T-cell (primary cell): ENCODE data around the gene OSBP2. TPM values are rescaled to one million over a fixed set of nuclear protein-coding genes. Genes with fewer than 3 reads are reported as not detected.

Experiments used
- ATAC-seq, 4 experiments: fragments of 200-7000 bp in 3 of 4; fragments of 150-1000 bp in 1 of 4; cut with Tn5 transposase; replicated peaks in 1 of 4; 1 replicate in 3 of 4; 2 replicates in 1 of 4; pipeline ENCODE4 v1.10.0; 2021; ENCODE audit warnings: moderate library complexity in 3 of 4, mild to moderate bottlenecking in 2 of 4, moderate number of reproducible peaks in 1 of 4
- CTCF ChIA-PET, 2 donors: fragments of 300-600 bp; sonication (Branson Sonifier 250); formaldehyde crosslinking; loops; one replicate each; lab custom pipeline; 2022; ENCODE audit warnings: antibody characterized with exemption in 2 of 2; lab: Charles Lee
- POLR2A ChIA-PET, 2 donors: fragments of 300-600 bp; sonication (Branson Sonifier 250); formaldehyde crosslinking; loops; one replicate each; lab custom pipeline; 2022; ENCODE audit warnings: antibody characterized with exemption in 2 of 2; lab: Charles Lee
- DNase-seq, 35 experiments: peaks; one replicate each; pipeline versions ENCODE4 v3.0.0 to v3.0.0-alpha.2; 2013 to 2023
- H3K27ac ChIP-seq: one replicate; pipeline ENCODE4 v1.5.1; 2013; ENCODE audit warnings: low read length
- H3K27me3 ChIP-seq, 2 experiments: replicated peaks in 1 of 2; 1 replicate in 1 of 2; 2 replicates in 1 of 2; pipeline versions ENCODE4 v1.6.1 to v1.7.0; 2013; ENCODE audit warnings: low read length in 1 of 2, mixed read lengths in 1 of 2; ENCODE audit not compliant: control insufficient read depth in 2 of 2, insufficient read depth in 2 of 2; ENCODE audit errors: extremely low read depth in 1 of 2
- H3K36me3 ChIP-seq, 2 donors: 1 replicate in 1 of 2; 2 replicates in 1 of 2; pipeline versions ENCODE4 v1.6.1 to v1.7.0; 2013; ENCODE audit warnings: low read length in 1 of 2; ENCODE audit not compliant: control insufficient read depth in 2 of 2, insufficient read depth in 1 of 2; ENCODE audit errors: extremely low read depth in 1 of 2
- H3K4me1 ChIP-seq, 2 experiments: 1 replicate in 1 of 2; 2 replicates in 1 of 2; pipeline versions ENCODE4 v1.6.1 to v1.7.0; 2013; ENCODE audit warnings: low read length in 2 of 2, mixed read lengths in 1 of 2; ENCODE audit not compliant: insufficient read depth in 2 of 2, control insufficient read depth in 1 of 2; ENCODE audit errors: extremely low read depth in 1 of 2
- H3K4me3 ChIP-seq, 2 donors: 1 replicate in 1 of 2; 2 replicates in 1 of 2; pipeline versions ENCODE4 v1.5.1 to v1.7.0; 2013; ENCODE audit warnings: mild to moderate bottlenecking in 2 of 2, low read length in 1 of 2, moderate library complexity in 1 of 2; ENCODE audit not compliant: control insufficient read depth in 1 of 2; ENCODE audit errors: extremely low read depth in 1 of 2
- H3K9me3 ChIP-seq: 2 replicates; pipeline ENCODE4 v1.7.0; 2013
- H3K27ac Mint-ChIP-seq, 2 donors: one replicate each; pipeline ENCODE4 v1.8.0; 2020 to 2021; ENCODE audit warnings: mild to moderate bottlenecking in 2 of 2, mixed read lengths in 2 of 2
- H3K27me3 Mint-ChIP-seq, 2 donors: one replicate each; pipeline ENCODE4 v1.8.0; 2021 to 2022; ENCODE audit warnings: mixed read lengths in 2 of 2
- H3K36me3 Mint-ChIP-seq: one replicate; pipeline ENCODE4 v1.8.0; 2021; ENCODE audit warnings: mixed read lengths
- H3K4me1 Mint-ChIP-seq, 3 donors: one replicate each; pipeline ENCODE4 v1.8.0; 2020 to 2022; ENCODE audit warnings: mixed read lengths in 3 of 3, mild to moderate bottlenecking in 1 of 3
- H3K4me3 Mint-ChIP-seq, 3 donors: one replicate each; pipeline ENCODE4 v1.8.0; 2020 to 2022; ENCODE audit warnings: mild to moderate bottlenecking in 3 of 3, mixed read lengths in 3 of 3, moderate library complexity in 3 of 3
- H3K9me3 Mint-ChIP-seq, 3 donors: one replicate each; pipeline ENCODE4 v1.8.0; 2020 to 2022; ENCODE audit warnings: mixed read lengths in 3 of 3
- WGBS: methylation state at CpG from one replicate; pipeline ENCODE4 v1.1.5; 2013; ENCODE audit warnings: missing lambda C conversion rate; ENCODE audit not compliant: insufficient coverage; 5-methylcytosine and 5-hydroxymethylcytosine counted together
- total RNA-seq, 35 experiments: library from RNA in 6 of 35; stranded (reverse) in 6 of 35; fragments of 120-200 nt in 1 of 35; gene quantifications; one replicate each; pipeline versions ENCODE4 v1.2.1 to v1.2.4 and lab custom pipeline; 2013 to 2026

OSBP2 gene
- total RNA-seq, 5 donors from 2014 or later (not counting 1 experiment from before 2014, with no cell fraction given) = 1.6 to 2.8 (median 2.1) TPM

- Histone ChIP-seq H3K4me1 (peaks cover 0 to 32% of the 10 kb centered on the region in 2 experiments), H3K36me3 (peaks cover 37 to 97% of the 10 kb centered on the region in 2 donors), H3K4me3 (no peak overlapping the region), H3K27me3 (no peaks in the 10 kb centered on the region), H3K27ac (no peak overlapping the region), H3K9me3 (no peaks in the 10 kb centered on the region)
- H3K27ac Mint-ChIP-seq = peak overlapping the region; percentile 58 to 85
- ChIA-PET POLR2A (no interaction called here), CTCF (no interaction called here)
- ATAC-seq (no peak), DNase-seq (no peak)
- H3K9me3 Mint-ChIP-seq = no peaks in the 10 kb centered on the region
- H3K27me3 Mint-ChIP-seq = no peaks in the 10 kb centered on the region
- H3K36me3 Mint-ChIP-seq = peaks cover 81% of the 10 kb centered on the region
- peaks cover 41 to 50% (median 50%) of the 10 kb centered on the region in 3 donors for H3K4me1 Mint-ChIP-seq
- WGBS = 100% methylated on average over 1 of the region's 4 CpGs
- no peak overlapping the region for H3K4me3 Mint-ChIP-seq
Observed at GRCh38 chr22:30931541-30932300, 237.0 kb downstream of the OSBP2 start.

DNA sequence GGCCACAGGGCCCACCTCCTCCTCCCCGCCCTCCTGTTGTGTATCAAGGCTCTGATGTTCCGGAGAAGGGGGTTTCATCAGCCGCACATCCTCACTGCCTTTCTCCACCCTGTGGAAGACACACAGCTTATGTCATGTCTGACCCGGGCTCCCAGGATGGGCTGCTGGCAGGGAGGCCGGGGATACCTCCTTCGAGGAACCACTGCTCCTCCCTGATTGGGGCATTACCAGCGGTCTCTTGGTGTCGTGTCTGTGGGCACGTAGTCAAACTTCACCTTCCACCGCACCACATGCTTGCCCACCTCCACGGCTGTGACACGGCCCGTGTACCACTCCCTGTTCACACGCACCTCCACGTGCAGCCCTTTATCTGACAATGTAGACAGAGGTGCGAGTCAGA, 238.0 kb downstream of the OSBP2 start:
- no peaks in the 10 kb centered on the region for H3K9me3 Mint-ChIP-seq
- no peak overlapping the region for H3K4me3 Mint-ChIP-seq
- Histone ChIP-seq H3K4me1 (peaks cover 0 to 42% of the 10 kb centered on the region in 2 experiments), H3K9me3 (no peaks in the 10 kb centered on the region), H3K4me3 (no peak overlapping the region), H3K27me3 (no peaks in the 10 kb centered on the region), H3K36me3 (peaks cover 37 to 97% of the 10 kb centered on the region in 2 donors), H3K27ac (no peak overlapping the region)
- peaks cover 81% of the 10 kb centered on the region for H3K36me3 Mint-ChIP-seq
- no peak for DNase-seq
- H3K27ac Mint-ChIP-seq = peak overlapping the region; percentile 25 to 72
- CTCF ChIA-PET = interaction anchor here in 1 of 2 donors (1.5 kb wide), 1 partner anchor 12 kb away, joined by 4 read pairs; no protein-coding TSS in a partner anchor
- POLR2A ChIA-PET = interaction anchor here in 1 of 2 donors (0.6 kb wide), 1 partner anchor 11 kb away, joined by 4 read pairs; no protein-coding TSS in a partner anchor
- over 99% methylated on average over 16 of the region's 16 CpGs for WGBS
- H3K4me1 Mint-ChIP-seq = peaks cover 49 to 58% (median 49%) of the 10 kb centered on the region in 3 donors
- H3K27me3 Mint-ChIP-seq = no peaks in the 10 kb centered on the region
- no peak for ATAC-seq

GRCh38 chr22:30933457-30933856, 238.8 kb downstream of the OSBP2 start:
- DNase-seq (no peak), ATAC-seq (no peak)
- H3K4me3 ChIP-seq = no peak overlapping the region
- Mint-ChIP-seq H3K4me1 (peaks cover 55 to 65% (median 55%) of the 10 kb centered on the region in 3 donors), H3K9me3 (no peaks in the 10 kb centered on the region), H3K36me3 (peaks cover 82% of the 10 kb centered on the region), H3K4me3 (no peak overlapping the region), H3K27me3 (no peaks in the 10 kb centered on the region), H3K27ac (peak overlapping the region; percentile 45 to 71)
- H3K36me3 ChIP-seq = peaks cover 37 to 96% of the 10 kb centered on the region in 2 donors
- POLR2A ChIA-PET = no interaction called here
- no peaks in the 10 kb centered on the region for H3K9me3 ChIP-seq
- WGBS = 94% methylated on average over 6 of the region's 7 CpGs
- no peaks in the 10 kb centered on the region for H3K27me3 ChIP-seq
- CTCF ChIA-PET = interaction anchor here in 1 of 2 donors (1.5 kb wide), 1 partner anchor 13 kb away, joined by 4 read pairs; no protein-coding TSS in a partner anchor
- H3K27ac ChIP-seq = no peak overlapping the region
- peaks cover 2 to 49% of the 10 kb centered on the region in 2 experiments for H3K4me1 ChIP-seq

- ChIA-PET CTCF (no interaction called here), POLR2A (interaction anchor here in 1 of 2 donors (0.6 kb wide), 1 partner anchor 148 kb away, joined by 3 read pairs; no protein-coding TSS in a partner anchor)
- Mint-ChIP-seq H3K4me1 (peaks cover 60 to 70% (median 61%) of the 10 kb centered on the region in 3 donors), H3K9me3 (no peaks in the 10 kb centered on the region), H3K27me3 (no peaks in the 10 kb centered on the region), H3K27ac (peak overlapping the region in 1 of 2 donors; percentile 71), H3K36me3 (peaks cover 81% of the 10 kb centered on the region), H3K4me3 (no peak overlapping the region)
- no peaks in the 10 kb centered on the region for H3K9me3 ChIP-seq
- H3K4me1 ChIP-seq = peaks cover 6 to 54% of the 10 kb centered on the region in 2 experiments
- no peaks in the 10 kb centered on the region for H3K27me3 ChIP-seq
- ATAC-seq (no peak), DNase-seq (no peak)
- H3K36me3 ChIP-seq = peaks cover 37 to 95% of the 10 kb centered on the region in 2 donors
- H3K27ac ChIP-seq = no peak overlapping the region
- WGBS = 92% methylated on average over 4 of the region's 8 CpGs
- H3K4me3 ChIP-seq = no peak overlapping the region
Observed at GRCh38 chr22:30934053-30934452, 239.4 kb downstream of the OSBP2 start.

GRCh38 chr22:30940685-30941362, 246.2 kb downstream of the OSBP2 start:
- WGBS = 23% methylated on average over 7 of the region's 7 CpGs
- DNase-seq (peak; percentile 31 to 70 (median 51)), ATAC-seq (peak; percentile 83 to 86 (median 83))
- Mint-ChIP-seq H3K27me3 (no peaks in the 10 kb centered on the region), H3K9me3 (no peaks in the 10 kb centered on the region), H3K4me3 (peak overlapping the region; percentile 74 to 85 (median 79)), H3K4me1 (peaks cover 89 to 95% (median 94%) of the 10 kb centered on the region in 3 donors), H3K27ac (peak overlapping the region; percentile 97 to 98), H3K36me3 (peaks cover 71% of the 10 kb centered on the region)
- ChIA-PET POLR2A (interaction anchor here (0.6 to 1.1 kb wide), 3 partner anchors 27 to 381 kb away, joined by 5 read pairs; partner anchors contain the start of genes MORC2 (in 1 of the 2) and TUG1 (in 1 of the 2)), CTCF (interaction anchor here (0.6 to 1.8 kb wide), 6 partner anchors 20 to 316 kb away, joined by 3 to 9 read pairs (median 4); partner anchors contain the start of genes MORC2 (in 1 of the 2) and TUG1 (in 1 of the 2))
- Histone ChIP-seq H3K36me3 (peaks cover 9 to 65% of the 10 kb centered on the region in 2 donors), H3K4me1 (peaks cover 52 to 82% of the 10 kb centered on the region in 2 experiments), H3K27me3 (no peaks in the 10 kb centered on the region), H3K27ac (peak overlapping the region; percentile 66), H3K4me3 (peak overlapping the region; percentile 54 to 64), H3K9me3 (no peaks in the 10 kb centered on the region)

GRCh38 chr22:30941363-30941740, 246.7 kb downstream of the OSBP2 start:
- ATAC-seq (peak; percentile 22 to 63 (median 33)), DNase-seq (peak in 8 of 35 experiments; percentile 5 to 43 (median 18))
- Mint-ChIP-seq H3K9me3 (no peaks in the 10 kb centered on the region), H3K27me3 (no peaks in the 10 kb centered on the region), H3K4me3 (peak overlapping the region; percentile 74 to 85 (median 79)), H3K36me3 (peaks cover 71% of the 10 kb centered on the region), H3K27ac (peak overlapping the region; percentile 97 to 98), H3K4me1 (peaks cover 89 to 95% (median 94%) of the 10 kb centered on the region in 3 donors)
- H3K9me3 ChIP-seq = no peaks in the 10 kb centered on the region
- WGBS = 69% methylated on average over 11 of the region's 11 CpGs
- peaks cover 54 to 80% of the 10 kb centered on the region in 2 experiments for H3K4me1 ChIP-seq
- H3K36me3 ChIP-seq = peaks cover 7 to 65% of the 10 kb centered on the region in 2 donors
- H3K27me3 ChIP-seq = no peaks in the 10 kb centered on the region
- peak overlapping the region; percentile 66 for H3K27ac ChIP-seq
- CTCF ChIA-PET = interaction anchor here (1.1 to 1.8 kb wide), 2 partner anchors 21 kb away, joined by 3 to 9 read pairs; no protein-coding TSS in a partner anchor
- POLR2A ChIA-PET = no interaction called here
- H3K4me3 ChIP-seq = peak overlapping the region; percentile 54 to 64
